GM21723 (cell line): ENCODE measurements around the gene NPTX1.

Experiments used
- ATAC-seq: cut with Tn5 transposase; IDR thresholded peaks from one replicate; pipeline ENCODE4 v1.9.1; 2021; ENCODE audit warnings: mild to moderate bottlenecking, moderate library complexity; ENCODE audit not compliant: unreplicated experiment

The NPTX1 gene

GRCh38 chr17:80463784-80464400, 12.5 kb downstream of the NPTX1 start:
- ATAC-seq = no peak

- ATAC-seq = no peak
Observed at GRCh38 chr17:80461528-80462160, 14.8 kb downstream of the NPTX1 start.

- no peak for ATAC-seq
Observed at GRCh38 chr17:80460429-80460834, 16.0 kb downstream of the NPTX1 start.

- ATAC-seq = no peak
Observed at GRCh38 chr17:80459234-80459633, 17.2 kb downstream of the NPTX1 start.

- ATAC-seq = no peak
Observed at GRCh38 chr17:80458016-80458415, 18.4 kb downstream of the NPTX1 start.

- ATAC-seq = no peak
Observed at GRCh38 chr17:80457236-80457856, 19.1 kb downstream of the NPTX1 start.

- ATAC-seq = no peak
Observed at GRCh38 chr17:80456465-80457235, 19.8 kb downstream of the NPTX1 start.

GRCh38 chr17:80455784-80456183, 20.6 kb downstream of the NPTX1 start:
- ATAC-seq = no peak

- ATAC-seq = peak; percentile 31
Observed at GRCh38 chr17:80455336-80455710, 21.1 kb downstream of the NPTX1 start.

- ATAC-seq = peak; percentile 81
Observed at GRCh38 chr17:80454557-80455335, 21.7 kb downstream of the NPTX1 start.

- no peak for ATAC-seq
Observed at GRCh38 chr17:80453998-80454556, 22.3 kb downstream of the NPTX1 start.

- ATAC-seq = no peak
Observed at GRCh38 chr17:80453126-80453997, 23.0 kb downstream of the NPTX1 start.

GRCh38 chr17:80452173-80452915, 24.1 kb downstream of the NPTX1 start:
- no peak for ATAC-seq

GRCh38 chr17:80451104-80451775, 25.2 kb downstream of the NPTX1 start:
- ATAC-seq = no peak

GRCh38 chr17:80449930-80450576, 26.4 kb downstream of the NPTX1 start:
- no peak for ATAC-seq

- no peak for ATAC-seq
Observed at GRCh38 chr17:80449194-80449929, 27.0 kb downstream of the NPTX1 start.

- no peak for ATAC-seq
Observed at GRCh38 chr17:80447790-80448189, 28.6 kb downstream of the NPTX1 start.
